Activated CD4-positive, alpha-beta T cell treated with anti-CD3 and anti-CD28 coated beads, Interleukin-2, amount 10 ng/mL, durations not matched to agents 7 days and 5 days (primary cell): ENCODE data around the gene ANKRD33B. TPM values are rescaled to one million over a fixed set of nuclear protein-coding genes. Genes with fewer than 3 reads are reported as not detected.
"Not testable (repeated sequence)": the region's sequence is repeated elsewhere in the genome, so short reads cannot be mapped to it uniquely, and the experiment has no call there.

Experiments
- CTCF ChIA-PET: fragments of 350-600 bp; sonication (Branson Sonifier 250); formaldehyde crosslinking; loops from one replicate; lab custom pipeline; 2021; ENCODE audit warnings: antibody characterized with exemption; lab: Charles Lee
- POLR2A ChIA-PET: fragments of 350-600 bp; sonication (Branson Sonifier 250); formaldehyde crosslinking; loops from one replicate; lab custom pipeline; 2021; ENCODE audit warnings: antibody characterized with exemption; lab: Charles Lee
- DNase-seq: peaks from one replicate; pipeline ENCODE4 v3.0.0-alpha.2; 2020
- H3K27ac Mint-ChIP-seq: one replicate; pipeline ENCODE4 v1.8.0; 2021; ENCODE audit warnings: mild to moderate bottlenecking, moderate library complexity, mixed read lengths
- H3K27me3 Mint-ChIP-seq: one replicate; pipeline ENCODE4 v1.8.0; 2021; ENCODE audit warnings: mixed read lengths
- H3K36me3 Mint-ChIP-seq: one replicate; pipeline ENCODE4 v1.8.0; 2021; ENCODE audit warnings: low read depth, mixed read lengths
- H3K4me1 Mint-ChIP-seq: one replicate; pipeline ENCODE4 v1.8.0; 2021; ENCODE audit warnings: mixed read lengths
- H3K4me3 Mint-ChIP-seq: one replicate; pipeline ENCODE4 v1.8.0; 2021; ENCODE audit warnings: mild to moderate bottlenecking, moderate library complexity, mixed read lengths
- H3K9me3 Mint-ChIP-seq: one replicate; pipeline ENCODE4 v1.8.0; 2021; ENCODE audit warnings: mixed read lengths
- total RNA-seq, 2 experiments: library from RNA; stranded (reverse); gene quantifications; one replicate each; pipeline ENCODE4 v1.2.3, GENCODE V29; 2021

ANKRD33B gene
- total RNA-seq, 2 experiments from 2014 or later, result 3.2 to 3.7 TPM

DNA sequence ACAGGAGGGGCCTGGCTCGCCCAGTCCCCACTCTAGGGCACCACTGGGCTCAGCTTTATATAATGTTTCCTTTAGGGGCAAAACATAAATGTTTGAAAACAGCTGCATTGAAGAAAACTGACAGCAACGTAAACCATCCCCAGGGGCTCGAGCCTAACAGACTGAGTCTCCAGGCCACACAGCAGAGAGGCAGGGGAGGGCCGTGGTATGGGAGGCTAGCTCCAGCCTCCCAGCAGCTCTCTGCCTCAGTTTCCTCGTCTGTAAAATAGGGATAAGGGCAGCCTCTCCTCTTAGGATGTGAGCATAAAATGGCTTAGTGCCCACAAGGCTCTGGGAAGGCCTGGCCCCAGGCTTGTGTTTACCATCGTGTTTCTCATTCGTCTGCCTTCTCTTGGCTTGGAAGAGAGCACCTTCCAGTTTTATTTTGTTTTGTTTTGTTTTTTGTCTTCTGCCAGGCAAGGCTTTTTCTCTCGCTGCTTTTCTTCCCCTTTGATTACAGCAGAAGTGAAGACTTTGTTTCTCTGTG, 2.7 kb downstream of the ANKRD33B start:
- POLR2A ChIA-PET, result no interaction called here
- no peak for DNase-seq

GRCh38 chr5:10567121-10567591, 3.3 kb downstream of the ANKRD33B start:
- Mint-ChIP-seq H3K27ac (peak overlapping the region; percentile 71), H3K27me3 (peaks cover 7% of the 10 kb centered on the region), H3K4me1 (peaks cover 23% of the 10 kb centered on the region), H3K36me3 (no peaks in the 10 kb centered on the region), H3K4me3 (peak overlapping the region; percentile 7), H3K9me3 (no peaks in the 10 kb centered on the region)
- CTCF ChIA-PET, result interaction anchor here (0.6 to 2.6 kb wide), 5 partner anchors 9 to 197 kb away, joined by 3 to 13 read pairs (median 4); no protein-coding TSS in a partner anchor
- POLR2A ChIA-PET, result no interaction called here
- no peak for DNase-seq

More for the DNA sequence above, 2.7 kb downstream of the ANKRD33B start:
- Mint-ChIP-seq H3K27me3 (peaks cover 9% of the 10 kb centered on the region), H3K4me1 (peaks cover 25% of the 10 kb centered on the region), H3K9me3 (no peaks in the 10 kb centered on the region), H3K27ac (peak overlapping the region; percentile 71), H3K4me3 (peak overlapping the region; percentile 7), H3K36me3 (no peaks in the 10 kb centered on the region)
- CTCF ChIA-PET, result interaction anchor here (0.6 to 2.6 kb wide), 9 partner anchors 9 to 198 kb away, joined by 3 to 13 read pairs (median 4); no protein-coding TSS in a partner anchor

DNA sequence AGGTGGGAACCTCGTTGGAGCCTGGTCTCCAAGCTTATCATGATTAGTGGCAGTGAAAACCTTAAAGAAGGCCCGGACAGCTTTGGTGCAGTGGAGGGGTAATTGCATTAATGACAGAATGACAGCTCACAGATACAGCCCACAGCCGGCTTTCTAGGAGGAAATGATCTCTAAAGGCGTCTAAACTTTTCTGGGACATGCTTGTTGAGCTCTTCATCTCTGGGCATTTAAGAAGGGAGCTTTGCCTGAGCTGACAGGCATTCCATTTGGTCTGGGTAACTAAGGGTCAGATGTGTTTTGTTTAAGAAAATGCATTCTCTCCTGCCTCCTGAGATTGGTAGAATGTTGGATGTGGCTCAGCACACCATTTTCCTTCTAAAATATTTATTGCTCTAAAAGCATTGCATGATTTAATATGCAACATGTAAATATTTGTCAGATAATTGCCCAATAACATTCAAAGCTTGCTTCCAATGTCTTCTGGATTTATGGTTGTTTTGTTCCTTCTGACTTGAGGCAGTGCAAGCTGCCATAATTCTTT, 4.0 kb downstream of the ANKRD33B start:
- ChIA-PET POLR2A (no interaction called here), CTCF (interaction anchor here (1.9 to 2.6 kb wide), 2 partner anchors 9 to 10 kb away, joined by 4 to 13 read pairs; no protein-coding TSS in a partner anchor)
- no peak overlapping the region for H3K27ac Mint-ChIP-seq
- peaks cover 19% of the 10 kb centered on the region for H3K4me1 Mint-ChIP-seq
- H3K36me3 Mint-ChIP-seq, result no peaks in the 10 kb centered on the region
- no peak for DNase-seq
- no peaks in the 10 kb centered on the region for H3K9me3 Mint-ChIP-seq
- H3K27me3 Mint-ChIP-seq, result peaks cover 5% of the 10 kb centered on the region
- H3K4me3 Mint-ChIP-seq, result no peak overlapping the region

DNA sequence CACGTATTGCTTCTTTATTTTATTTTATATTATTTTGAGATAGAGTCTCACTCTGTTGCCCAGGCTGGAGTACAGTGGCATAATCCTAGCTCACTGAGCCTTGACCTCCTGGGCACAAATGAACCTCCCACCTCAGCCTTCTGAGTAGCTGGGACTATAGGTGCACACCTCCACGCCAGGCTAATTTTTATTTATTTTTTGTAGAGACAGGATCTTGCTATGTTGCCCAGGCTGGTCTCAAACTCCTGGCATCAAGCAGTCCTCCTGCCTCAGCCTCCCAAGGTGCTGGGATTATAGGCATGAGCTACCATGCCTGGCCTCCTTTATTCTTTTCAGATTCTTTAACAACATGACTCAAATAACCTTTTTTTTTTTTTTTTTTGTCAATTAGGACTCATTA, 6.7 kb downstream of the ANKRD33B start:
- POLR2A ChIA-PET, DNase-seq, H3K9me3 Mint-ChIP-seq, H3K27ac Mint-ChIP-seq, H3K27me3 Mint-ChIP-seq, H3K36me3 Mint-ChIP-seq, H3K4me3 Mint-ChIP-seq: not testable (repeated sequence)
- peaks cover 10% of the 10 kb centered on the region for H3K4me1 Mint-ChIP-seq
- CTCF ChIA-PET, result interaction anchor here (1.9 kb wide), 1 partner anchor 57 kb away, joined by 5 read pairs; no protein-coding TSS in a partner anchor

GRCh38 chr5:10572451-10572850, 8.6 kb downstream of the ANKRD33B start:
- Mint-ChIP-seq H3K36me3 (no peaks in the 10 kb centered on the region), H3K27ac (no peak overlapping the region), H3K27me3 (no peaks in the 10 kb centered on the region), H3K4me3 (no peak overlapping the region), H3K4me1 (peaks cover 2% of the 10 kb centered on the region), H3K9me3 (no peaks in the 10 kb centered on the region)
- DNase-seq, result no peak
- ChIA-PET POLR2A (no interaction called here), CTCF (no interaction called here)

GRCh38 chr5:10573487-10574145, 9.7 kb downstream of the ANKRD33B start:
- ChIA-PET POLR2A (no interaction called here), CTCF (no interaction called here)
- H3K4me3 Mint-ChIP-seq, result no peak overlapping the region
- no peaks in the 10 kb centered on the region for H3K9me3 Mint-ChIP-seq
- H3K27ac Mint-ChIP-seq, result no peak overlapping the region
- peaks cover 6% of the 10 kb centered on the region for H3K4me1 Mint-ChIP-seq
- no peak for DNase-seq
- no peaks in the 10 kb centered on the region for H3K36me3 Mint-ChIP-seq
- H3K27me3 Mint-ChIP-seq, result no peaks in the 10 kb centered on the region

DNA sequence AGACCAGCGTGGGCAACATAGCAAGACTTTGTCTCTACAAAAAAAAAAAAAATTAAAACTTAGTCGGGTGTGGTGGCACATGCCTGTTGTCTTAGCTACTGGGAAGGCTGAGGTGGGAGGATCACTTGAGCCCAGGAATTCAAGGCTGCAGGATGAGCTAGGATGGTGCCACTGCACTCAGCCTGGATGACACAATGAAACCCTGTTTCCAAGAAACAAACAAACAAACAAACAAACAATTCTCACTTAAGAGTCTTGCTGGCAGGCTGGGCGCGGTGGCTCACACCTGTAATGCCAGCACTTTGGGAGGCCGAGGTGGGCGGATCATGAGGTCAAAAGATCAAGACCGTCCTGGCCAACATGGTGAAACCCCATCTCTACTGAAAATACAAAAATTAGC, 11.0 kb downstream of the ANKRD33B start:
- POLR2A ChIA-PET, H3K36me3 Mint-ChIP-seq: not testable (repeated sequence)

DNA sequence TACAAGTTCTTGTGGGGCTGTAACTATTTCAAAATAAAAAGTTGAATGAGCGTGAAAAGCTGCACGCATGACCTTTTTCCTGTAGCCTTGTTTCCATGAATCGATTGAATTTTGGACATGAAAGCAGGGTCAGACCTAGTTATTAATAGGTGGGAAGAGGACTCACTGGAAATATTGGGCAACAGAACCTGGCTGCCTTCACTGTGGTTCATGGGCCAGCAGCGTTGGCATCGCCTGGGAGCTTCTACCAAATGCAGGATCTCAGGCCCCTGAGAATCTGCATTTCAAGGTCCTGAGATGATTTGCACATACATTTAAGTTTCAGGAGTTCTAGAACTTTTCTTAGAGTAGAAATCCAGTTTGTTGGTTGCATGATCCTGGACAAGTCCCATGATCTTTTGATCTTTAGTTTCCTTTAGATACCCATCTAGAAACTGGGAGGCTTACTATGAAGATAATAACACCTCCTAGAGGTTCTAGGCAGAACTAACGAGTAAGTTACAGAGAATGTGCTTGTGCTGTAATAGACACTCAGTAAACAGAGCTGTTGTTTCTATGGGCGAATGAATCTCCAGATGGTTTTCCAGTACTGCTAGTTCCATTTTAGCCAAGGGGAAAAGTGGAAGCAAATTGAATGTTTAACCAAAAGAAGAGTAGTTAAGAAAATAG, 12.4 kb downstream of the ANKRD33B start:
- Mint-ChIP-seq H3K4me1 (peaks cover 25% of the 10 kb centered on the region), H3K27me3 (no peaks in the 10 kb centered on the region), H3K27ac (no peak overlapping the region), H3K9me3 (no peaks in the 10 kb centered on the region), H3K36me3 (no peaks in the 10 kb centered on the region), H3K4me3 (no peak overlapping the region)
- POLR2A ChIA-PET, result no interaction called here
- no peak for DNase-seq
- CTCF ChIA-PET, result interaction anchor here (2.9 kb wide), 1 partner anchor 10 kb away, joined by 13 read pairs; no protein-coding TSS in a partner anchor

More for the DNA sequence above, 11.0 kb downstream of the ANKRD33B start:
- H3K27me3 Mint-ChIP-seq, DNase-seq, H3K9me3 Mint-ChIP-seq, H3K4me3 Mint-ChIP-seq, CTCF ChIA-PET, H3K27ac Mint-ChIP-seq: not testable (repeated sequence)
- H3K4me1 Mint-ChIP-seq, result peaks cover 17% of the 10 kb centered on the region

DNA sequence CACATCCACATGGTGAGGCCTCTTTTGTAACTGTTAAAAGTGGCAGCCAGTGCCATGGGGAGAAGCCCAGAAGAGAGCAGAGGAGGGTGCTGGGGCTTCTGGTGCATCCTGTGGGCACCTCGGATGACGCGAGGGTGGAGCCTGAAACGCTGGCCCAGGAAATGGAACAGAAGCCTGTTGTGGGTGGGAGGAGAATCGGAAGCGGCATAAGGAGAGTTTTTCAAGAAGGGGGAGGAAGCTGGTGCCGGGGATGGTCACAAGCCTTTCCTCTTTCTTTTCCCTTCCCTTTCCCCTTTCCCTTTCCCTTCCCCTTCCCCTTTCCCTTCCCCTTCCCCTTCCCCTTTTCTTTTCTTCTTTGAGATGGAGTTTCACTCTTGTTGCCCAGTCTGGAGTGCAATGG, 12.9 kb downstream of the ANKRD33B start:
- Mint-ChIP-seq H3K27ac (no peak overlapping the region), H3K36me3 (no peaks in the 10 kb centered on the region), H3K27me3 (no peaks in the 10 kb centered on the region), H3K4me3 (no peak overlapping the region), H3K4me1 (peaks cover 28% of the 10 kb centered on the region), H3K9me3 (no peaks in the 10 kb centered on the region)
- DNase-seq, result no peak
- POLR2A ChIA-PET, result no interaction called here
- CTCF ChIA-PET, result interaction anchor here (2.9 kb wide), 1 partner anchor 10 kb away, joined by 13 read pairs; no protein-coding TSS in a partner anchor

DNA sequence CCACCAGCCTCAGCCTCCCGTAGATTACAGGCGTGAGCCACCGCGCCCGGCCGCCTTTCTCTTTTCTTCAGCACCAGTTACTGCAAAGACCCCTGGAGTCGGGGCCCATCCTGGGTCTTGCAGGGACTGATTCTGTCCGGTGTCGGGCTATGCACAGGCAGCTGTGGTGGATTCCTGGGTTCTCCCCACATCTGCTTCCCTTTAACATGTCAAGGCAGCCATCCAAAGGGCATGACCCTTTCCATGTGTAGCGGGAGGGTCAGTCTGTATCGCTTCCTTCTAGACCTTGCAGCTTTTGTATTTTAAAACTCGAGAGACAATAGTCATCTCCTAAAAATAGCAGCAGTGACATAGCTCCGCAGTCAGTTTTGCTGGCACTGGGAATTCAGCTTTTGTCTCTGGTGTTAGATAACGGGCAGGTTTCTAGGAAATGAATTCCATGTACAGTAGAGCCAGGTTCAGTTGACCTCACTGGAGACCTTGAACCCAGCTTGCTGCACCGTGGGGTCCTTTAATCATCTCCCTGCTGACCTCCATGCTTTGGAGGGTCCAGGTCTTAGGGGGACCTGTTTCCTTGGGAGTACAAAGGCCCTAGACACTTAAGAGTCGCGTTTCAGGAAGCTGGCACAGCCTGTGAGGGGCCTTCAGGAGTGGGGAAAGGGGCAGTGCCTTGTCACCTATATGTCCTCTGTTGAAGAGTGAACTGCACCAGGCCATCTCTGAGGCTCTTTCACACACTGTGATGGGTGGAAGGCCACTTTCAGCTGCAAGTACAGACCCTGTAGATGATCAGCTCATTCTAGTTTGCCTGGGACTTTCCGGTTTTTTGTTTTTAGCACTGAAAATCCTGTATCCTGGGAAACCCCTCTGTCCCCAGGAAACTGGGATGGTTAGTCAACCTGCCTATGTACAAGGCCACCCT, 13.8 kb downstream of the ANKRD33B start:
- no peak overlapping the region for H3K27ac Mint-ChIP-seq
- H3K36me3 Mint-ChIP-seq, result no peaks in the 10 kb centered on the region
- DNase-seq, result no peak
- H3K27me3 Mint-ChIP-seq, result no peaks in the 10 kb centered on the region
- POLR2A ChIA-PET, result interaction anchor here (0.5 to 0.8 kb wide), 2 partner anchors 13 to 48 kb away, joined by 3 to 4 read pairs; partner anchors contain the start of gene ANKRD33B
- CTCF ChIA-PET, result interaction anchor here (2.9 kb wide), 1 partner anchor 11 kb away, joined by 13 read pairs; no protein-coding TSS in a partner anchor
- H3K4me1 Mint-ChIP-seq, result peaks cover 28% of the 10 kb centered on the region
- H3K4me3 Mint-ChIP-seq, result no peak overlapping the region
- H3K9me3 Mint-ChIP-seq, result no peaks in the 10 kb centered on the region

GRCh38 chr5:10578293-10578665, 14.4 kb downstream of the ANKRD33B start:
- H3K4me1 Mint-ChIP-seq, result peaks cover 28% of the 10 kb centered on the region
- no peak overlapping the region for H3K4me3 Mint-ChIP-seq
- DNase-seq, result no peak
- CTCF ChIA-PET, result no interaction called here
- no peak overlapping the region for H3K27ac Mint-ChIP-seq
- POLR2A ChIA-PET, result interaction anchor here (0.5 to 0.8 kb wide), 2 partner anchors 14 to 48 kb away, joined by 3 to 4 read pairs; partner anchors contain the start of gene ANKRD33B
- no peaks in the 10 kb centered on the region for H3K36me3 Mint-ChIP-seq
- H3K27me3 Mint-ChIP-seq, result no peaks in the 10 kb centered on the region
- no peaks in the 10 kb centered on the region for H3K9me3 Mint-ChIP-seq

- Mint-ChIP-seq H3K27me3 (peaks cover 3% of the 10 kb centered on the region), H3K9me3 (no peaks in the 10 kb centered on the region), H3K4me3 (no peak overlapping the region), H3K27ac (no peak overlapping the region), H3K4me1 (peaks cover 31% of the 10 kb centered on the region), H3K36me3 (no peaks in the 10 kb centered on the region)
- ChIA-PET CTCF (interaction anchor here (0.7 kb wide), 1 partner anchor 153 kb away, joined by 5 read pairs; no protein-coding TSS in a partner anchor), POLR2A (no interaction called here)
- DNase-seq, result peak; percentile 31
These were observed 15.0 kb downstream of the ANKRD33B start for GRCh38 chr5:10578869-10579268.
